T-helper 17 cell (primary cell): ENCODE measurements around the gene SLC38A7. TPM values are rescaled to one million over a fixed set of nuclear protein-coding genes. Genes with fewer than 3 reads are reported as not detected.

Experiments
- total RNA-seq, 4 donors: library from RNA in 2 of 4; stranded (reverse) in 2 of 4; gene quantifications; one replicate each; pipeline ENCODE4 v1.2.3 and lab custom pipeline; 2022 to 2026

The SLC38A7 gene
- total RNA-seq, 2 donors from 2014 or later = 7.6 to 9.2 TPM

Other genes starting within 250 kb of the SLC38A7 start
- 1 to 10 TPM in 1 of 2 donors, under 1 TPM in 1; 0.90 to 1.3 TPM for gene NDRG4, start 184.6 kb downstream of the SLC38A7 start, total RNA-seq
- 10 to 100 TPM; 20.7 to 24.7 TPM for gene SETD6, start 169.3 kb downstream of the SLC38A7 start, total RNA-seq
- 100 to 1,000 TPM; 213 to 224 TPM for gene CNOT1, start 54.9 kb downstream of the SLC38A7 start, total RNA-seq
- gene GOT2, start 49.5 kb upstream of the SLC38A7 start, total RNA-seq = 10 to 100 TPM; 24.7 to 27.0 TPM